VCaP (cell line): ENCODE results near the gene MUC20.
"Not testable (repeated sequence)": the region's sequence is repeated elsewhere in the genome, so short reads cannot be mapped to it uniquely, and the experiment has no call there.

ENCODE experiments used
- H3K27ac ChIP-seq: fragments of 450-650 bp; 2 replicates; pipeline ENCODE4 v1.5.1; 2017
- CTCF ChIP-seq: fragments of 450-650 bp; conservative IDR thresholded peaks from 2 replicates; pipeline ENCODE4 v1.5.1; 2017; ENCODE audit warnings: mild to moderate bottlenecking, moderate library complexity

The MUC20 gene

GRCh38 chr3:195770081-195770840 is 49.5 kb downstream of the MUC20 start:
- no peak for TF ChIP-seq CTCF
- H3K27ac ChIP-seq = no peak overlapping the region

GRCh38 chr3:195770841-195771645 is 50.3 kb downstream of the MUC20 start:
- not testable (repeated sequence) for H3K27ac ChIP-seq

GRCh38 chr3:195771646-195772300 is 51.0 kb downstream of the MUC20 start:
- no peak for TF ChIP-seq CTCF
- H3K27ac ChIP-seq = no peak overlapping the region

GRCh38 chr3:195773956-195774537 is 53.3 kb downstream of the MUC20 start:
- no peak overlapping the region for H3K27ac ChIP-seq
- TF ChIP-seq CTCF = no peak

- no peak overlapping the region for H3K27ac ChIP-seq
- peak; percentile 71 for TF ChIP-seq CTCF
Measured at GRCh38 chr3:195774917-195775316, 54.1 kb downstream of the MUC20 start.

- no peak for TF ChIP-seq CTCF
- no peak overlapping the region for H3K27ac ChIP-seq
Measured at GRCh38 chr3:195777975-195778374, 57.2 kb downstream of the MUC20 start.

- H3K27ac ChIP-seq = not testable (repeated sequence)
Measured at GRCh38 chr3:195781236-195781635, 60.5 kb downstream of the MUC20 start.
